SK-MEL-5 (cell line): ENCODE data around the gene MVD. TPM values are rescaled to one million over a fixed set of nuclear protein-coding genes. Genes with fewer than 3 reads are reported as not detected.

ENCODE experiments used
- DNase-seq: peaks from one replicate; pipeline ENCODE4 v3.0.0-alpha.2; 2016; ENCODE audit warnings: low read depth, low spot score
- in situ Hi-C: cut with HindIII; loops from 2 replicates; pipeline ENCODE4 v1.10.0; 2016; ENCODE audit warnings: low sequenced_read_pairs, high pct_unique_total_duplicates, low pct_unique_long_range_greater_than_20kb
- total RNA-seq: library from RNA; depleted of rRNA; stranded (reverse); fragments of >200 nt; shearing (Covaris generic); gene quantifications from 2 replicates; pipeline ENCODE4 v1.2.3, GENCODE V29; 2014

The MVD gene
- total RNA-seq, 1 experiment from 2014 or later, result 13.0 TPM

DNA sequence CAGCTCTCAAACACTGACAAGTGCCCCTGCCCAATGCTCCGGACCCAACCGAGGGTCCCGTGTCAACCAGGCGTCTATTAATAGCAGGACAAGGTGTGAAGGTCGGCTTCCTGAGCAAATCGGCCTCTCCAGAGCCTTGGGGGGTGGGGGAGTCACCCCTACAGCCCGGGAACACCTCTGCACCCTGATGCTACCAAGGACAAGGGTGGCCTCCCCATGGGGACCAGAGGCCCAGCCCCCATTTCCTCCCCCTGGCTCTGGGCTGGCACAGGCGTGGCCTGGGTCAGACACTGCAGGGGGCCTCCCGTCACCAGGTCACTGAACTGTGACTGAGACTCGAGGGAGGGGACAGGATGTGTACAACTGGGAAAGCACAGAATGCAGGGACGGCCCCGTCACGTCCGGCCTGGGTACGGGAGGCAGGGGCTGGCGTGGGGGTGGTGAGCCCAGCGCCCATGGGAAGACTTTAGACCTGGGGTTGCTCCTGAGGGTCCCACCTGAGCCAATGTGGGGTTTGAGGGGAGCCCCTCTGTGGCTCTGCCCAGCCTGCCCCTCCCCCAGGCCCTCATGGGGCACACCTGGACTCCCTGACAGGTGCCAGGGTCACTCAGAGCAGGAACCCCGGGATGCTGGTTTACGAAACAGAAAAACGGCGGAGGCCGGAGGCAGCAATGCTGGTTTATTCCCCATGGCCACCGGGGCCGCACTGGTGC, 11.5 kb downstream of the MVD start:
- DNase-seq, result no peak
- in situ Hi-C loops, result no loop called here

DNA sequence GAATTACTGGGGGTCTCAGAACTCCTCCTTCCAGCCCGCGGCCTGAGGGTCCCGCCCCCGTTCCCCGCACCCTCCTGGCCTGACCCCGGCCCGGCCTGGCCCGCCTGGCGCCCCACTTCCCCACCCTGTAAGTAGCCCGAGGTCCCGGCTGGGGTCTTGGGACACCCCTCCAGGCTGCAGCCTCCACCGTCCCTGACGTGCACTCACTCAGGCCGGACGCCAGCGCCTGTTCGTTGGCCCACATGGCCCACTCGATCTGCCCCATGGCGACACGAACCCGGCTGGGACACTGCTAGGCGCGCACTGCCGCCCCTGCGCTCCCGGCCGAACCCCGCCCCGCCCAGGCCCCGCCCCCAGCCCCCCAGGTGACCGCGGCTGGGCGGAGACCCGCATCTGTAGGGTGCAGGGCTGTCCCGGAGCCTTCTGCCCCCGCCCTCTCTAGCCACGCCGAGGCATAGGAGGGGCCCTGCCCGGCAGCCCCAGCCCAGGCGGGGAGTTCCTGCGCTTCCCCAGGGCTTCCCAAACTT, 12.1 kb downstream of the MVD start, which contains the start of gene CYBA:
TSS of gene CYBA (minus strand) at position 305 of the 527 bp plus-strand sequence. CDS start at position 265, 40 bp downstream.
- in situ Hi-C loops, result no loop called here
- no peak for DNase-seq

DNA sequence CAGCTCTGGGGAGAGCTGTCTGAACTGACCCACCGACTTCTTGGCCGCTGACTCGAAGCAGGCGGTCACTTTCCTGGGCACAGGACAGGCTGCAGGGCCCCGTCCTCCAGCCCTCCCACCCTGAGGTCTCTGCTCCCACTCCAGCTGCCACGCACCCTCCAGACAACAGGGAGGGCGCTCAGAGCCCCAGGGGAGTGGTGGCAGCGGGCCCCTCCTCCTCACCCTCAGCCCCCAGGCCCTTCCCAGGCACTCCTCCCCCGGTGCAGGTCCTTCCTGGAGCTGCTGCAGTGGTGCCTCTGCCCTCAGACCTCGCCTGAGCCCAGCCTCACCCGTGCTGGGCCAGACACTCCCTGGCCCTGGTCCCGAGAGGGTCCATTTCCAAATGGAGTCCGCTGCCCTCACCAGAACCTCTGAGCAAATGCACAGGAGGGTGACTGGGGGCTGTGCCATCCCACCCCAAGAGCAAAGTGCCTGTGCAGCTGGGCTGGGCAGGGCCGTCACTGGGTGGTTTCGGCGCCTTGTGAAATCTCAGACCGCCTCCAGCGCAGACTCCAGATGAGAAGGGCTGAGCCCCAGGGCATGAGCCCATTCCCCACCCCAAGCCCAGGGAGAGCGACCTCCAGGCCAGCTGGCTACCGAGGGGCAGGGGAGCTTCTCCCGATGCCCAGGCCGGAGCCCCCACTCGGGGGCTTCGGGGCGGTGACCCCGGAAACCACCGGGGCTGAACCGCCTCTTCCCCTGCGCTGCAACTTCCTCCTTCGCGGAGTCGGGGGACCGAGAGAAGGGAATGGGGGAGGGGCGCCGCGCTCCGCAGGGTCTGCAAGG, 12.8 kb downstream of the MVD start:
- DNase-seq, result no peak
- in situ Hi-C loops, result no loop called here

DNA sequence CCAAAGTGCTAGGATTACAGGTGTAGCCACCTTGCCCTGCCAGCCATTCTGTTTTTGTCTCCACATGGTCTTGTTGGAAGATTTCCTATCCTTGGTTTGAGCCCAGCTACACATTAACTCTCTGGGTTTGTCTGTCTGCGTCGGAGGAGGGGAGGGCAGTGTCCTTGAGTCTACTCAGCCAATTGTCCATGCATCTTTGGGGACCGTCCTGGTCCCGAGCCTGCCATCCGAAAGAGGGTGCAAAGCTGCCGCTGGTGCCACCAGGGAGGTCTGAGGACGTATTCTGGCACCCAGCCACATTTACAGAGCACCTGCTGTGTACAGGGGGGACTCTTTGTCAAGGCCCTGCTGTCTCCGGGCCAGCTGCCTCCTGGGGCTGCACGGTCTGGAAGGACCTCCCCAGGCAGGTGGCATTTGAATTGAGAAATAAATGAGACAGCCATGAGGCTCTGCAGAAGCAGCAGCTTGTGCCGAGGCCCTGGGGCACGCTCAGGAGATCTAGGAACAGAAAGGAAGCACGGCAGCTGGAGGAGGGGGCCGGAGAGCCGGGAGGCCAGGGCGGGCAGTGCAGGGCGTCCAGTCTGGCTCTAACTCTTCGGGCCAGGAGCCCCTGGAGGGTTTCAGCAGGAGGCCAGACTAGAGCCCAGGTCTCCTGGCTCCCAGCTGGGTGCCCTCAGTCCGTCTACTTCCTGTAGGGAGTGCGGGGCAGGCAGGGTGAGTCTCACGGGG, 13.5 kb downstream of the MVD start:
- in situ Hi-C loops, result no loop called here
- no peak for DNase-seq

DNA sequence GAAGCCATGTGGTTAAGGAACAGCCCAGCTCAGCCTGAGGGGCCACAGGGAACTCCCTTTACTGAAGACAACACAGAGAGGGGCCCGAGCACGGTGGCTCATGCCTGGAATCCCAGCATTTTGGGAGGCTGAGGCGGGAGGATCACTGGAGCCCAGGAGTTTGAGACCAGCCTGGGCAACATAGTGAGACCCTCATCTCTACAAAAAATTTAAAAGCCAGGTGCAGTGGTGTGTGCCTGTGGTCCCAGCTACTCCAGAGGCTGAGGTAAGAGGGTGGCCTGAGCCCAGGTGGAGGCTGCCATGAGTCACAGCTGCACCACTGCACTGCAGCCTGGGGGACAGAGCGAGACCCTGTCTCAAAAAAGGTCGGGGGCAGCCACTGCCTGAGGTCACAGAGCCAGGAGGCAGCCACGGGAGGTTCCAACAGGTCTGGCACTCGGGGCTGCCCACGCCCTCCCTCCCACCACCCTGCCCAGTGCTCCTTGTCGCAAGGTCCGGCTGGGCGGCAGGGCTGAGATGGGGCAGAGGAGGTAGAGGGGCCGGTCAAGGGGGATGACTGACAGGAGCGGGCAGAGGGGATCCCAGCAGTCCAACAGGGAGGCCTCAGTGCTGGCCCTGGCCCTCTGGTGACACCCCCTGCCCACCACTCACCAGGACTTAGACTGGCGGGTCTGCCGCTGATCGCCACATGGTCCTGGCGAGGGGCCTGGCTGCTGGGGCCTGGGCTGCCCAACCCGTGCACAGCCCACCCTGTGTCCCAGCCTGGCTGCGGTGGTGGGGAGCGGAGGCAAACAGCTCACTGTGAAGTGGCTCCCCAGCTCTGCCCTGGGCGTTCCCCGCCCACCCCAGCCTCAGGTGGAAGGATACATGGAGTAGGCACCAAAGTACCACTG, 15.5 kb downstream of the MVD start:
- no peak for DNase-seq
- in situ Hi-C loops, result no loop called here

DNA sequence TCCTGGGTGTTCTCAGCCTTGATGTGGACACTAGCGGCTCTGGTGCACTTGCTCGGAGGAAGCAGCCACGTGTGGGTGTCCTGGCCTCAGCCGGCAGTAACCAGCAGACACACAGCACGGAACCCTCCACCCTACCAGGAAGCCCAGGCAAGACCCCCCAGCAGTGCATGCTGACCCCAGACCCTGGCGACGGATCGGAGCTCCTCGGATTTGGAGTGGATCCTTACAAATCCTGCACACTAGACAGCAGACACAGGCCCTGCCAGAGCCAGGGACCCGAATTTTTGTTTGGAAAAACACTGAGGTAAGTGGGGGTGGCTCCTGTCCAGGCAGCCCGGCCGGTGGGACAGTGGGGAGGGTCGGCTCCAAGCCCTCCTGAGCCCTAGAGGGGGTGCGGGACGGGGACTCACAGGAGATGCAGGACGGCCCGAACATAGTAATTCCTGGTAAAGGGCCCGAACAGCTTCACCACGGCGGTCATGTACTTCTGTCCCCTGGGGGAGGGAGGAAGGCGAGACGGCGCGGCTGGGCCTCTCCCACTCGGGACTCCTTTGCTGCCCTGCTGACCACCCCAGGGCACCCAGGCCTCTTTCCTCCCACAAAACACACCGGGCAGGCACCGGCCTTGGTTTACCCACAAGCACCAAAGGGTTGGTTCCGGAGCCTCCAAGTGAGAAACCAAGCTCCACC, 16.4 kb downstream of the MVD start:
- in situ Hi-C loops, result no loop called here
- DNase-seq, result no peak

DNA sequence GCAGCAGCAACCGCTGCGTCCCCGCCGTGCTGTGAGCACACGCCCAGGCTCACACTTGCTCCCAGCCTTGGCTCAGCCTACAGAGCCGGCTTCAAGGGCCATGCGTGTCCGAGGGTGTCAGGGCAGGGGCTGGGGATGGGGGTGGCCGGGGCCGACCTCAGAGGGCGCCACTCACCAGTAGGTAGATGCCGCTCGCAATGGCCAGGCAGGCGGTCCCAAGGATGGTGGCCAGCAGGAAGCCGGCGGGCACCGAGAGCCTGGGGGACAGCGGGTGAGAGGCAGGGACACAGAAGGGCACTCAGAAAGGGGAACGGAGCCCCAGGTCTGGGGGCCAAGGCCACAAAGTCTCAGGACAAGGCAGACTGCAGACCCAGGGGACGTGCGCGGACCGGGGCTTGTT, 16.9 kb downstream of the MVD start:
- no peak for DNase-seq
- in situ Hi-C loops, result no loop called here

DNA sequence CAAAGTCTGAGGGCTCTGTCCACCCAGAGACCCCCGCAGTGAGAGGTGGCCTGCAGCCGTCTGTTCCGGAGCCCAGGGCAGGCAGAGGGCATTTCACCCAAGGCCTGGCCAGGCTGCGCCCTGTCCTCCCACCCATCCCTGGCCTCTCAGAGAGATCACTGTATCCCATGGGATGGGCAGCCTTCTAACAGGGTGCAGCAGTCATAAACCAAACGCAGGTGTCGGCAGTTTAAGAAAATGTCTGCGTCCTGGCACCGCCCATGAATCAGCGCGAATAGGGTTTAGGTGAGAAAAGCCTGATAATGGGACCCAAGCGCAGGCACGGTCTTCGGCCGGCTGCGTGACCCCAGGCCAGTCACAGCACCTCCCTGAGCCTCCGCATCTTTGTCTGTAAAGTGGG, 17.4 kb downstream of the MVD start:
- DNase-seq, result no peak
- in situ Hi-C loops, result no loop called here

DNA sequence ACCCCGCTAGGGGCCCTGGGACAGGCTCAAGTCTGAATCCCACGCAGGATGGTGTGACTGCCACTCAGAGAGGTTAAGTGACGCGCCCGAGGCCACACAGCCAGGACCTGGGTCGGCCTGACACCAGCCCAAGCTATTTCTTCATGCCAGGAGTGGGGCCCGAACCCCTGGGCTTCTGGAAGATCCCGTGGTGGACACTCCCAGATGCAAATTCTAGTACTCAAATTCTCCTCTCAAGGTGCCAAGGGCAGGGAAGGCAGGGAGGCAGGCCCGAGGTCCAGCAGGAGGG, 19.3 kb downstream of the MVD start:
- DNase-seq, result no peak
- in situ Hi-C loops, result no loop called here

DNA sequence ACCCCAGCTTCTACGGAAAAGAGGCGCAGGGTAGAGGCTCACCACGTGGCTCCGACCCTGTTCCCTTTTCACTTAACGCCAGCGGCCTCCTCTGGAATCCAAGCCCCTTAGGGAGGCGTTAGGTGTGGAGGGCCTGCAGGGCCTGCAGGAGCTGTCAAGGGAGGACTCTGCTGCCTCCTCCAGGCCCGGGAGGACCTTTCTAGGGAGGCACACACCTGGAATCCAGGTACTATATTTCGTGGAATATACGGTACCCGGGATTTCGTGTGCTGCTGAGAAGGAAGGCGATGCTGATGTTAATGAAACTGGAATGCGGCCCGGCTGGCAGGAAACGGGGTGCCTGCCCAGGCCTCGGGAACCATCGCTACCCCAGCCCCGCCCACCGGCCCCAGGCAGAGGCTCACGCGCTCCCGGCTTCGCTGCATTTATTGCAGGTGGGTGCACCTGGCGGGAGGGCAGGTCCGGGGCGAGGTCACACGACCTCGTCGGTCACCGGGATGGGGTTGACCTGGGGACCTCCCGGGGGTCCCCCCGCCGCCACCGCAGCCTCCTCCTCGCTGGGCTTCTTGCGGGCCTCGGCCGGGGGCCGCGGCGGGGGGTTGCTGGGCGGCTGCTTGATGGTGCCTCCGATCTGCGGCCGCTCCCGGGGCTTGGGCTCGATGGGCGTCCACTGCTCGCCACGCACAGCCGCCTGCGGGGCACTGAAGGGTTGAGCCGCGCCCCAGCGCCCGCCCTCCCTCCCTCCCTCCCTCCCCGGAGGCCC, 19.8 kb downstream of the MVD start:
- in situ Hi-C loops, result no loop called here
- no peak for DNase-seq

DNA sequence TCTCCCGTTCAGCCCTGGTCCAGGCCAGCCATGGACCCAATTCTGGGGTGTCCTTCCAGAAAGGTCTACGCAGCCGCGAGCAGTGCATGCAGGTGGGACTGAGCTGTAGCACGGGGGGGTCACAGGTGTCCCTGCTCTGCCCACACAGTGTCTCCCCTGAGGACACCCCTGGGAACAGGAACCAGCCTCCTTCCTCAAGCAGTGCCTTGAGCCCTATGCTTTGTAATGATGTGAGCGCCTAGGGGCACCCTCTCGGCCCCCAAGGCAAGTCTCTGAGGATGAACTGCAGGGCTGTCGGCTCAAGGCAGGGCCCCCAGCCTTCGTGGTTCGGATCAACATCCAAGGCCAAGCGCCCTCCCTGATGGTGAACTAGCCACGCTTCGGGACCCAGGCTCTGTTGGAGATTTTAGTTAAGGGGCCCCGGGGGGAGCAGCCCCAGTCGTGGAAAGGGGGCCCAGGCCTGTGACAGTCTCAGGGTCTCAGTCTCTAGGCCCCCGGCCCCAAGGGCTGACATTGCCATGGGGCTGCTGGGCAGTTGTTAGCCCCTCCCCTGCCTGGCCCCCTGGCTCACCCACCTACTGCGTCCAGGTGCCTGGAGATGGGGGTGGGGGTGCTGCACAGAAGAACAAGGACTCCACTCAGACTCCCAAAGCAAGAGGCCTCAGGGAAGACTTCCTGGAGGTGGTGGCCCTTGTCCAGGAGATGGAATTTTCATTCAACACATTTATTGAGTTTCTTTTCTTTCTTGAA, 22.2 kb downstream of the MVD start:
- no peak for DNase-seq
- in situ Hi-C loops, result no loop called here

DNA sequence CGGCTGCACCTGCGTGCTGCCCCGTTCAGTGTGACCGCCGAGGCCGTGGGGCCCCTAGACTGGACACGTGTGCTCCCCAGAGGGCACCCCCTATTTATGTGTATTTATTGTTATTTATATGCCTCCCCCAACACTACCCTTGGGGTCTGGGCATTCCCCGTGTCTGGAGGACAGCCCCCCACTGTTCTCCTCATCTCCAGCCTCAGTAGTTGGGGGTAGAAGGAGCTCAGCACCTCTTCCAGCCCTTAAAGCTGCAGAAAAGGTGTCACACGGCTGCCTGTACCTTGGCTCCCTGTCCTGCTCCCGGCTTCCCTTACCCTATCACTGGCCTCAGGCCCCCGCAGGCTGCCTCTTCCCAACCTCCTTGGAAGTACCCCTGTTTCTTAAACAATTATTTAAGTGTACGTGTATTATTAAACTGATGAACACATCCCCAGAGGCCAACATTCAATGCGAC, 22.8 kb downstream of the MVD start:
- in situ Hi-C loops, result no loop called here
- no peak for DNase-seq

DNA sequence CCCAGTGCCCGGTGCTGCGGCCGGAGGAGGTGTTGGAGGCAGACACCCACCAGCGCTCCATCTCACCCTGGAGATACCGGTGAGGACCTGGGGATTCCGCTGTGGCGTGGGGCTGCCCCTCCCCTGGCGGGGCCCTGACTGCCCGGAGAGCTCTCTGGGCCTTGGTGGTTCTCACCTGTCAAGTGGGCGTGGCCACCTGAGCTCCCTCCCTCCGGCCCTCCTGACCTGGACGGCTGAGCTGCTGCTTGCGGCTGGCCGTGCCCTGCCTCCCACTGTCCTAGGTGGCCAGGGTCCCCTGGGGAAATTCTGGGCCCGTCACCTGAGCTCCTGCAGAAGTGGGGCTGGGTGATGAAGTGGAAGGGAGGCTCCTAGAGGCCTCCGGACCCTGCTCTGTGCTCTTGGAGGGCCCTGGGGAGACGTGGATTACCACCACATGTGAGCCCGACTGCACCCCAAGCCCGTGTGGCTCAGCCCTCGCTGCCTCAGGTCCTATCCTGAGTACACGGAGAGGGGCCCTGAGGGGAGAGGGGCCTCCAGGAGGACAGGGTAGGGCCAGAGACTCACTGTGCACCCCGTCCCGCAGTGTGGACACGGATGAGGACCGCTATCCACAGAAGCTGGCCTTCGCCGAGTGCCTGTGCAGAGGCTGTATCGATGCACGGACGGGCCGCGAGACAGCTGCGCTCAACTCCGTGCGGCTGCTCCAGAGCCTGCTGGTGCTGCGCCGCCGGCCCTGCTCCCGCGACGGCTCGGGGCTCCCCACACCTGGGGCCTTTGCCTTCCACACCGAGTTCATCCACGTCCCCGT, 23.5 kb downstream of the MVD start:
- DNase-seq, result no peak
- in situ Hi-C loops, result no loop called here

DNA sequence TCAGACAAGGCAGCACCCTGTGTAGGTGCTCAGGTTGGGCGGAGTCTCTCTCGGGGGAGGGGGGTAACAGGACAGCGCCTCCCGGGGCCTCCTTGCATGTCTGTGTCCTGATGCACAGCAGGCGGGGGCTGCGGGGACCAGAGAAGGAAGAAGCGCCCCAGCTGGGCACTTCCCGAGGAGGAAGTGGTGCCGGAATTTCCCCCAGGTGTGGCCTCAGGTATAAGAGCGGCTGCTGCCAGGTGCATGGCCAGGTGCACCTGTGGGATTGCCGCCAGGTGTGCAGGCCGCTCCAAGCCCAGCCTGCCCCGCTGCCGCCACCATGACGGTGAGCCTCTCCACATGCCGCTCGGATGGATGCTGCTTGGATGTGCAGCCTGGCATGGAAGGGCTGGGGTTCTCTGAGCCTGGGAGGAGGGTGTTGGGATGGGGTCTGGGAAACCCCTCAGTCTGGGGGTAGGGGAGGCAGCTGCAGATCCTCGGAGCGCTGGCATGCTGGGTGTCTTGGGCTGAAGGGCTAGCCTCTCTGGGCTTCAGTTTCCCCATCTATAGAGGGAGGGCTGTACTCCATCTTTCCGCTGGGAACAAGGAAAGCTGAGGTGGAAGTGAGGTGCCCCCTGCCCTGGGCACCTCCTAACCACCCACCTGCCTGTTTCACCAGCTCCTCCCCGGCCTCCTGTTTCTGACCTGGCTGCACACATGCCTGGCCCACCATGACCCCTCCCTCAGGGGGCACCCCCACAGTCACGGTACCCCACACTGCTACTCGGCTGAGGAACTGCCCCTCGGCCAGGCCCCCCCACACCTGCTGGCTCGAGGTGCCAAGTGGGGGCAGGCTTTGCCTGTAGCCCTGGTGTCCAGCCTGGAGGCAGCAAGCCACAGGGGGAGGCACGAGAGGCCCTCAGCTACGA, 24.3 kb downstream of the MVD start, which contains the start of gene IL17C:
TSS of gene IL17C (plus strand) at position 250 of the 908 bp plus-strand sequence. CDS start at position 320, 70 bp downstream.
- no peak for DNase-seq
- in situ Hi-C loops, result no loop called here
